Stimulated activated CD4-positive, alpha-beta T cell treated with anti-CD3 and anti-CD28 coated beads, Interleukin-4, amount 100 ng/mL, for 4 hours (primary cell): ENCODE data around the gene ECEL1.

ENCODE experiments used
- DNase-seq, 2 experiments: peaks; one replicate each; pipeline ENCODE4 v3.0.0-alpha.2; 2020

ECEL1 gene

GRCh38 chr2:232521959-232522622, 34.5 kb upstream of the ECEL1 start:
- peak; percentile 49 to 76 for DNase-seq

- DNase-seq, result no peak
These were observed 33.5 kb upstream of the ECEL1 start for GRCh38 chr2:232521098-232521497.

- DNase-seq, result no peak
These were observed 32.9 kb upstream of the ECEL1 start for GRCh38 chr2:232520489-232520888.

GRCh38 chr2:232519581-232520438, 32.2 kb upstream of the ECEL1 start, which contains the start of gene PRSS56:
Gene PRSS56 (plus strand): TSS chr2:232520388. CDS start chr2:232520599, 211 bp downstream.
- DNase-seq, result no peak

GRCh38 chr2:232518844-232519243, 31.2 kb upstream of the ECEL1 start:
- no peak for DNase-seq

GRCh38 chr2:232516551-232516950, 28.9 kb upstream of the ECEL1 start:
- no peak for DNase-seq

GRCh38 chr2:232515639-232516038, 28.0 kb upstream of the ECEL1 start:
- no peak for DNase-seq

GRCh38 chr2:232513353-232513752, 25.7 kb upstream of the ECEL1 start:
- no peak for DNase-seq

GRCh38 chr2:232512602-232513001, 25.0 kb upstream of the ECEL1 start:
- DNase-seq, result no peak

GRCh38 chr2:232511336-232511890, 23.8 kb upstream of the ECEL1 start:
- no peak for DNase-seq

- no peak for DNase-seq
These were observed 20.6 kb upstream of the ECEL1 start for GRCh38 chr2:232508251-232508650.

GRCh38 chr2:232506709-232507108, 19.1 kb upstream of the ECEL1 start:
- DNase-seq, result no peak

GRCh38 chr2:232505856-232506255, 18.2 kb upstream of the ECEL1 start:
- DNase-seq, result no peak

- no peak for DNase-seq
These were observed 16.8 kb upstream of the ECEL1 start for GRCh38 chr2:232504438-232504837.

- DNase-seq, result no peak
These were observed 16.2 kb upstream of the ECEL1 start for GRCh38 chr2:232503809-232504323.

- DNase-seq, result peak; percentile 43 to 56
These were observed 15.5 kb upstream of the ECEL1 start for GRCh38 chr2:232502911-232503808.

GRCh38 chr2:232502511-232502910, 14.9 kb upstream of the ECEL1 start:
- peak in 1 of 2 experiments; percentile 39 for DNase-seq

GRCh38 chr2:232501794-232502390, 14.3 kb upstream of the ECEL1 start:
- no peak for DNase-seq

GRCh38 chr2:232501331-232501771, 13.7 kb upstream of the ECEL1 start:
- DNase-seq, result no peak

GRCh38 chr2:232498452-232498851, 10.8 kb upstream of the ECEL1 start:
- no peak for DNase-seq

GRCh38 chr2:232497348-232497747, 9.7 kb upstream of the ECEL1 start:
- no peak for DNase-seq
